GM23338 (cell line): ENCODE results near the gene PTPRS.

Source experiments
- CTCF ChIP-seq, 2 experiments: fragments of 200-600 bp in 1 of 2; sonication (generic) in 1 of 2; conservative IDR thresholded peaks; 2 replicates each; pipeline versions ENCODE4 v1.5.1 to v1.6.1; 2016 to 2017; ENCODE audit warnings: antibody characterized with exemption in 2 of 2, low read depth in 2 of 2, mild to moderate bottlenecking in 2 of 2, moderate library complexity in 1 of 2
- ETS1 ChIP-seq: IDR thresholded peaks from 2 replicates; pipeline ENCODE4 v1.6.1; 2016; ENCODE audit warnings: antibody characterized with exemption
- EZH2 ChIP-seq: fragments of 200-600 bp; sonication (generic); IDR thresholded peaks from one replicate; pipeline ENCODE4 v1.8.0; 2017; ENCODE audit warnings: antibody characterized with exemption, mild to moderate bottlenecking, low read depth; ENCODE audit not compliant: unreplicated experiment
- JUNB ChIP-seq: IDR thresholded peaks from one replicate; pipeline ENCODE4 v1.6.1; 2016; ENCODE audit warnings: antibody characterized with exemption; ENCODE audit not compliant: unreplicated experiment
- NANOG ChIP-seq: IDR thresholded peaks from 2 replicates; pipeline ENCODE4 v1.6.1; 2016; ENCODE audit warnings: antibody characterized with exemption, borderline replicate concordance
- POLR2AphosphoS5 ChIP-seq: IDR thresholded peaks from 2 replicates; pipeline ENCODE4 v1.6.1; 2016; ENCODE audit warnings: antibody characterized with exemption, low read depth
- REST ChIP-seq: IDR thresholded peaks from one replicate; pipeline ENCODE4 v1.6.1; 2018; ENCODE audit warnings: antibody characterized with exemption; ENCODE audit not compliant: unreplicated experiment
- STAT1 ChIP-seq: IDR thresholded peaks from one replicate; pipeline ENCODE4 v1.6.1; 2016; ENCODE audit warnings: antibody characterized with exemption; ENCODE audit not compliant: unreplicated experiment
- ZNF331 ChIP-seq: fragments of 250-450 bp; sonication (Bioruptor Pico); IDR thresholded peaks from 2 replicates; pipeline ENCODE4 v1.5.0; 2020; ENCODE audit warnings: low read depth, mild to moderate bottlenecking, moderate library complexity
- ZNF462 ChIP-seq: fragments of 250-450 bp; sonication (Bioruptor Pico); IDR thresholded peaks from 2 replicates; pipeline ENCODE4 v1.5.0; 2020; ENCODE audit warnings: mild to moderate bottlenecking, moderate library complexity

GRCh38 chr19:5292453-5292821, 48.2 kb downstream of the PTPRS start:
- no peak for TF ChIP-seq EZH2
- no peak for TF ChIP-seq CTCF (conservative IDR thresholded peaks at IDR 0.05; ENCODE audit: low read depth in 2 of 2)
- no peak for TF ChIP-seq REST
- TF ChIP-seq ZNF462 (CRISPR knock-in tag) = no peak
- no peak for TF ChIP-seq POLR2AphosphoS5
- no peak for TF ChIP-seq ETS1
- no peak for TF ChIP-seq JUNB
- TF ChIP-seq STAT1 = no peak
- no peak for TF ChIP-seq NANOG
- no peak for TF ChIP-seq ZNF331
